ENCODE measurements around the gene DIAPH2. TPM values are rescaled to one million over a fixed set of nuclear protein-coding genes. Genes with fewer than 3 reads are reported as not detected.

Gene DIAPH2
- total and polyA plus RNA-seq, 2 experiments from 2014 or later: 16.2 to 56.6 TPM

- Mint-ChIP-seq H3K36me3 (ENCODE audit: low read depth) (peaks cover 29% of the 10 kb centered on the region), H3K4me3 (no peak overlapping the region), H3K9me3 (peaks cover 21% of the 10 kb centered on the region), H3K27ac (no peak overlapping the region), H3K4me1 (peaks cover 10% of the 10 kb centered on the region), H3K27me3 (ENCODE audit: insufficient read depth, low read depth, poor library complexity) (no peaks in the 10 kb centered on the region)
- Histone ChIP-seq H3K36me3 (ENCODE audit: insufficient read depth) (no peaks in the 10 kb centered on the region), H3K79me2 (replicated peaks; ENCODE audit: insufficient read depth) (no peaks in the 10 kb centered on the region), H3F3A (replicated peaks; ENCODE audit: low read depth) (no peaks in the 10 kb centered on the region), H3K27ac (ENCODE audit: low read depth) (no peak overlapping the region), H3K27me3 (ENCODE audit: insufficient read depth) (no peaks in the 10 kb centered on the region), H3K4me2 (no peak overlapping the region), H3K4me3 (no peak overlapping the region), H3K4me1 (ENCODE audit: insufficient read depth) (no peaks in the 10 kb centered on the region), H2AFZ (no peak overlapping the region), H3K9me2 (ENCODE audit: insufficient read depth) (no peaks in the 10 kb centered on the region), H4K20me1 (replicated peaks; ENCODE audit: insufficient read depth) (no peaks in the 10 kb centered on the region)
- TF ChIP-seq NANOG (IDR thresholded peaks at IDR 0.05; ENCODE audit: borderline replicate concordance) (no peak), EZH2phosphoT487 (IDR thresholded peaks at IDR 0.05; ENCODE audit: unreplicated experiment) (no peak), CTCF (conservative IDR thresholded peaks at IDR 0.05; ENCODE audit: low read depth in 2 of 2) (no peak)
- DNase-seq (ENCODE audit: low spot score) (no peak), ATAC-seq (no peak)
These were observed 841.3 kb downstream of the DIAPH2 start for GRCh38 chrX:97525981-97526380.

GRCh38 chrX:97527725-97528124 is 843.1 kb downstream of the DIAPH2 start:
- Mint-ChIP-seq H3K4me3 (no peak overlapping the region), H3K27ac (no peak overlapping the region), H3K9me3 (peaks cover 21% of the 10 kb centered on the region), H3K36me3 (ENCODE audit: low read depth) (peaks cover 29% of the 10 kb centered on the region), H3K4me1 (peaks cover 10% of the 10 kb centered on the region), H3K27me3 (ENCODE audit: insufficient read depth, low read depth, poor library complexity) (no peaks in the 10 kb centered on the region)
- H3F3A ChIP-seq (replicated peaks; ENCODE audit: low read depth): no peaks in the 10 kb centered on the region
- H4K20me1 ChIP-seq (replicated peaks; ENCODE audit: insufficient read depth): no peaks in the 10 kb centered on the region
- H3K9me2 ChIP-seq (ENCODE audit: insufficient read depth): no peaks in the 10 kb centered on the region
- no peak overlapping the region for H2AFZ ChIP-seq
- no peaks in the 10 kb centered on the region for H3K4me1 ChIP-seq (ENCODE audit: insufficient read depth)
- H3K27ac ChIP-seq (ENCODE audit: low read depth): no peak overlapping the region
- TF ChIP-seq ZNF462 (CRISPR knock-in tag; IDR thresholded peaks at IDR 0.05): no peak
- no peak for TF ChIP-seq POLR2AphosphoS5 (IDR thresholded peaks at IDR 0.05; ENCODE audit: low read depth)
- ATAC-seq: no peak
- DNase-seq (ENCODE audit: low spot score): no peak
- H3K27me3 ChIP-seq (ENCODE audit: insufficient read depth): no peaks in the 10 kb centered on the region
- H3K4me3 ChIP-seq: no peak overlapping the region
- no peaks in the 10 kb centered on the region for H3K79me2 ChIP-seq (replicated peaks; ENCODE audit: insufficient read depth)
- no peak overlapping the region for H3K4me2 ChIP-seq
- no peaks in the 10 kb centered on the region for H3K36me3 ChIP-seq (ENCODE audit: insufficient read depth)

Measured in GM23338 (cell line).